ENCODE results near the gene RAD50.
"Not testable (repeated sequence)": the region's sequence is repeated elsewhere in the genome, so short reads cannot be mapped to it uniquely, and the experiment has no call there.

The RAD50 gene

DNA sequence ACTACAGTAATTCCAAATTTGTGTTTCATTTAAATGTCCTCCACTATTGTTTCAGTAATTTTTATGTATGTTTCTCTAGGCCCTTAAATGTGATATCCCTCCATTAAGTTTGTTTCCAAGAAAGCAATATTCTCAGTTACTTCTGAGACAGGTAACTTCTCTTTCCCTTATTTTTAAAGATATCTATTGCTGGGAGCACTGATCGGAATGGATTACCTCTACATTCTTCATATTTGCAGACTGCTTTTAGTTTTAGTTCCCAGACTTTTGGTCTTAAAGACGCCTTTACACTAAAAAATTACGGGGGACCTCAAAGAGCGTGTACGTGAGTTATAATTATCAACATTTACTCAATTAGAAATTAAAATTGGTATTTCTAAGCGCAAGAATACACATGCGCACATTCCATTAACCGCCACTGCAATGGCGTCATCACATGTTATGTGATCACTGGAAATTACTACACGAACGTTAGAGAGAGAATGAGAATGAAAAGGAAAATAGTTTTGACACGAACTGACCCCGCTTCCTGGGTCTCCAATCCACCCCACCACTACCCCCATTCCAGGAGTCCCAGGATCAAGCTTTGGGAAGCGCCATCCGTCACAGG lies 519 bp upstream of the RAD50 start:
- in situ Hi-C loops (cut with HindIII; ENCODE audit: low sequenced_read_pairs) = no loop called here

DNA sequence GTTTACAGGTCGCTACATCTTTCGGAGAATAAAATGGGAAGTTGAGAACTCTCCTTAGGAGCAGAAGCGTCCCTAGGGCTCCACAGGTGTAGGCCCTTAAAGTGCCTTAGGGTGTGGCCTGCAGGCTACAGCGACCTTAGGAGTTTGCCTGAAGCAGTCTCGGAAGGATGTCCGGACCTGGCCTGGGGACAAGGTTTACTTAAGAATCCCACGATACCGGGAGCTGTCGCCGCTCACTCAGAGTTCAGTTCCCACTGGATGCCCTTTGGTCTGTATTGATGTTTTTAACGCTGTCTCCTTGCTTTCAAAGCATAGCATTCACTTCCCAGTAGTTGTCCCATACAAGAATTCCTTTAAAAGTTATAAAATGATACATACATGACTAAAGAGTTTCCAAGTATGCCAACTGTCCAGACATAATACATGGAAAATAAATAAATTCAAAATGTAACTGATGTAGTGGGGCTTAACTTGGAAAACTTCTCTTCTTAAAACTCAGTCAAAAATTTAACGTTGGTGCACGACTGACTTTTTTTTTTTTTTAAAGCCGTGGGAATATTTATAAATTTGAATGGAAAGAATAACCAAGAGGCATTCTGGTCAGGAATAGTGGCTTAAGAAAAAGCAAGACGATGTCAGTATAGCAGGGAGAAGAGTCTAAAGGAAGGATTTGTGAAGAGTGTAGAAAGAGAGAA lies 848 bp downstream of the RAD50 start:
- in situ Hi-C loops (cut with HindIII; ENCODE audit: low sequenced_read_pairs) = no loop called here

DNA sequence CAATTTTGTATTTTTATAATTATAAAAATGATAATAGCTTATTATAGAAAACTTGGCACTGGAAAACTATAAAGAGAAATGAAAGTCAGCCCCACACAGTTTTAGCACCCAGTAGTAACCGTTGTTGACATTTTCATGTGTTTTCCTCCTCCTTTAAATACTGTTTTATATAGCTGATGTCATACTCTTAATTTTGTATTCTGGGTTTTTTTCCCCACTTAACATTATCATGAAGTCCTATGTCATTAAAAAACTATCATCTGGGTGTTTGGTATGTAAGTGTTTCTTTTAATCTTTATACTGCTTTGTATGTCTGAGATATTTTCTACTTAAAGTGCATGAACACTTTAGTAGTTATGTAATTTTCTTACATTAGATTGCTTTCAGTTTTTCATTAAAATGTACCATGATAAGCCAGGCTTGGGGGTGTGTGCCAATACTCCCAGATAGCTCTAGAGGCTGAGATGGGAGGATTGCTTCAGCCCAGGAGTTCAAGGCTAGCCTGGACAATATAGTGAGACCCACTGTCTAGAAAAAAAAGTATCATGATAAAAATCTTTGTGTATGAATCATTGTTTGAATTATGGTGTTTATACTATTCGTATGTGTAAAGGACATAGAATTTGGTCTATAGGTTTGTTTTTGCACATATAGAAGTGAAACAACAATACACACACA lies 2.7 kb downstream of the RAD50 start:
- in situ Hi-C loops (cut with HindIII; ENCODE audit: low sequenced_read_pairs) = no loop called here

DNA sequence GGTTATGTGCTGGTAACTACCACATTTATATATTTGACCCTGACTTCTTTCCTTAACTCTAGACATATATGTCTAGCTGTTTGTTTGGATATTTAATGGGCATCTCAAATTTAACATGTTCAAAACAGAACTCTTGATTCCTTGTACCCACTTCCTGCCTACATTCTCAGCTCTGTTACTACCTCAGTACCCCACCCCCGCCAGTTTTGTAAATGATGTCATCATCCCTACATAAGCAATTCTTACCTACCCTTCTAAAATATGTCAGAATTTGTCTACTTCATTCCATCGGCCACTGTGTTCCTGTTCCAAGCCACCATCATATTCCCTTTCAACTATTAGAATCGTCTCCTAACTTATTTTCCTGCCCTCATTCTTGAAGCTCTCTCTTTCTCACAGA lies 4.8 kb downstream of the RAD50 start:
- in situ Hi-C loops (cut with HindIII; ENCODE audit: low sequenced_read_pairs) = no loop called here

- in situ Hi-C loops (cut with HindIII; ENCODE audit: low sequenced_read_pairs) = not testable (repeated sequence)
These were observed 7.8 kb downstream of the RAD50 start for GRCh38 chr5:132564555-132564954.

GRCh38 chr5:132566657-132567056 lies 9.9 kb downstream of the RAD50 start:
- in situ Hi-C loops (cut with HindIII; ENCODE audit: low sequenced_read_pairs) = no loop called here

DNA sequence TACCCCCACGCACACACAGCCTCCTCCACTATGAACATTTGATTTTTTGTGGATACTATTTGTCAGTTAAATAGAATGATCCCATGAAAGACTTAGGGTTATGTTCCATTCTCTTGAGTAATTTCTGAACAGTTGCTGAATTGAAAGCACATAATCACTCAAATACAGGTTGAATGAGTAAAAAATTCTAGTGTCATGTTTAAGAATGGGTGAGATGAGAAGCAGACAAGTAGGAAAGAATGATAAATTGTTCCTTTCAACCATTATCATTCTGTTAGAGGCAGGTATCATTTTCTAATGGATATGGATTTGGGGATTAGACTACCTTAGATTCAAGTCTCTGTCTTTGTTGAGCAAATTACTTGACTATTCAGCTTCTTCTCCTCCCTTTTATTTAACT lies 19.3 kb downstream of the RAD50 start:
- in situ Hi-C loops (cut with HindIII; ENCODE audit: low sequenced_read_pairs) = no loop called here

GRCh38 chr5:132584560-132584959 lies 27.8 kb downstream of the RAD50 start:
- in situ Hi-C loops (cut with HindIII; ENCODE audit: low sequenced_read_pairs) = loop anchor here (5.0 kb wide), 1 partner anchor 73 kb away; the partner anchor contains the start of gene IL13

- in situ Hi-C loops (cut with HindIII; ENCODE audit: low sequenced_read_pairs) = no loop called here
These were observed 29.3 kb downstream of the RAD50 start for GRCh38 chr5:132586063-132586462.

DNA sequence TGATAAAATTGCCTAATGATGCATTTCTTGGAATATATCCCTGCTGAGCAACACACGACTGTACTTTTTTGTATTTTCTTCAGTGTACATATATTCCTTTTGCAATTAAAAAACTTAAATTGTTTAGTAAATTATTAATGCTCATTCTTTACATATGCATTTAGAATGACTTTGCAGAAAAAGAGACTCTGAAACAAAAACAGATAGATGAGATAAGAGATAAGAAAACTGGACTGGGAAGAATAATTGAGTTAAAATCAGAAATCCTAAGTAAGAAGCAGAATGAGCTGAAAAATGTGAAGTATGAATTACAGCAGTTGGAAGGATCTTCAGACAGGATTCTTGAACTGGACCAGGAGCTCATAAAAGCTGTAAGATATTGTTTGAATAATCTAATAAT lies 32.7 kb downstream of the RAD50 start:
- in situ Hi-C loops (cut with HindIII; ENCODE audit: low sequenced_read_pairs) = no loop called here

- in situ Hi-C loops (cut with HindIII; ENCODE audit: low sequenced_read_pairs) = no loop called here
These were observed 34.4 kb downstream of the RAD50 start for GRCh38 chr5:132591145-132591544.

DNA sequence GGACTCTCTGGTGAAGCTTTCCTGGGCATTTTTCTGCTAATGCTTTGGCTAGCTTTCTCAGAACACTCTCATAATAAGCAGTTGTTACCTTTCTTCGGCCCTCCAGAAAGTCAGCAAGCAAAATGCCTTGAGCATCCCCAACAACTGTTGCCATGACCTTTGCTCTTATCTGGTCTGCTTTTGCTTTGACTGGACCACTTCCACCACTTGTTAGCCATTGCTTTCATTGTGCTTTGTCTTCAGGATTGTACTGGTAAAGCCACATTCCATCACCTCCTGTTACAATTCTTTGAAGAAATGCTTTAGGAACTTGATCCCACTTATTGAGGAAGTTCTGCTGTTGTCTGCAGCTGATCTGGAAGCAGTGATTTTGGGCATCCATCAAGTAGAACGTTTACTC lies 35.7 kb downstream of the RAD50 start:
- in situ Hi-C loops (cut with HindIII; ENCODE audit: low sequenced_read_pairs) = no loop called here

DNA sequence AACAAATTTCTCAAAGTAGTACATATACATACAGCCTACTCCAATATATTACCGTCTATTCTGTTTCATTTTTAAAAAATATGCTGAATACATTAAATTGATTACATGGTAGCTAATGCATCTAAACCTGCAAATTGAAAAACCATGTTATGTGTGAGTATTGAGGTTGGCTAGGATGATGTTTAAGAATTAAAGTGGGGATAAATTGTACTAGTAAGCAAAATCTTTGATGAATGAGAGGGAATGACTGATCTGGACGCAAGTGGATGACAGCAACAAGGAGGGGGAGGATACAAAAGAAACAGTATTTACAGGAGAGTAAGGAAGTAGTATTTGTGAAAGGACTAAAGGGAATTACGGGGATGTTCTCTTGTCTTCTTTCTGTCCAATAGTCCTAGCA lies 37.4 kb downstream of the RAD50 start:
- in situ Hi-C loops (cut with HindIII; ENCODE audit: low sequenced_read_pairs) = no loop called here

DNA sequence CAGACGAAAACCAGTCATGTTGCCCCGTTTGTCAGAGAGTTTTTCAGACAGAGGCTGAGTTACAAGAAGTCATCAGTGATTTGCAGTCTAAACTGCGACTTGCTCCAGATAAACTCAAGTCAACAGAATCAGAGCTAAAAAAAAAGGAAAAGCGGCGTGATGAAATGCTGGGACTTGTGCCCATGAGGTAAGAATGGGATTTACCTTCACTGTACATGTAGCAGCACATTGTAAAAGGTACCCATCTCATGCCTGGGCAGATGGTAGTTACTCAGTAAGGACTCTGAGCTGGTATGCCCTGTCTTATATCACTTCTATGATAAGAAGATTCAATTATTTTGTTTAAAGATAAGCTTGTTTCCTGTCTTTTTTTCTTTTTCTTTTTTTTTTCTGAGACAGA lies 38.8 kb downstream of the RAD50 start:
- in situ Hi-C loops (cut with HindIII; ENCODE audit: low sequenced_read_pairs) = no loop called here

GRCh38 chr5:132601071-132601728 lies 44.4 kb downstream of the RAD50 start:
- in situ Hi-C loops (cut with HindIII; ENCODE audit: low sequenced_read_pairs) = no loop called here

DNA sequence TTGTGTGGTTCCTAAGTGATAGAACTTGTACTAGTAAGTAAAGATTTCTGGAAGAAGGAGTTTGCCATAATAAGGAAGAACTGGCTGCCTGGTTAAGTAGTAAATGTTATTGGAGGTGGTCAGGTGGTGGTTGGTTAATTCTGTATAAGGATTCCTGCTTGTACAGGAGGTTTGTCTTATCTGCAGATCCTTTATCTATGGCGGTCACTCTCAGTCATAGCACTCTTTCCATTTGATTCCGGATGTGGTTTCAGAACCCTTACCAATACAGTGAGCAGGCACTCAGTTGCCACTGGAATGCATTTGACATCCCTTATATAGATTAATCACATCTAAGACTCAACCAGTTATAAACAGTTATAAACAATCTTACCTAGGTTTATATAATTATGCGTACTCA lies 50.3 kb downstream of the RAD50 start:
- in situ Hi-C loops (cut with HindIII; ENCODE audit: low sequenced_read_pairs) = no loop called here

DNA sequence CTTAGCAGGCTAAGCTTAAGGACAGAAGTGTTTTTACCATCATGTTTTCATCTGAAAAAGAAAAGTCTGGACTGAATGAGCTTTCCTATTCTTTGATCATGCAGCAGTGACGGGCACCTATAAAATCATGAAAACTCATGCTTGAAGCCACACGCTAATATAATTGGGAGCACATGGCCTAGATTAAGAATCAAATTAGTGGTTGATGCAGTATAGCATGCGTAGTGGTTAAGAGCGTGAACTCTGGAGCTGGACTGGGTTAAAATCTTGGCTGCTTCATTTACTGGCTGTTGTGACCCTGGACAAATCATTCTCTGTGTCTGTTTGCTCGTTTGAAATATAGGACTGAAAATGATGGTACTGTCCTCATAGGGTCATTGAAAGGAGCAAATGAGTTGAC lies 51.3 kb downstream of the RAD50 start:
- in situ Hi-C loops (cut with HindIII; ENCODE audit: low sequenced_read_pairs) = no loop called here

- in situ Hi-C loops (cut with HindIII; ENCODE audit: low sequenced_read_pairs) = no loop called here
These were observed 55.2 kb downstream of the RAD50 start for GRCh38 chr5:132611965-132612364.

- in situ Hi-C loops (cut with HindIII; ENCODE audit: low sequenced_read_pairs) = no loop called here
These were observed 56.1 kb downstream of the RAD50 start for GRCh38 chr5:132612846-132613245.

GRCh38 chr5:132621699-132622098 lies 64.9 kb downstream of the RAD50 start:
- in situ Hi-C loops (cut with HindIII; ENCODE audit: low sequenced_read_pairs) = no loop called here

DNA sequence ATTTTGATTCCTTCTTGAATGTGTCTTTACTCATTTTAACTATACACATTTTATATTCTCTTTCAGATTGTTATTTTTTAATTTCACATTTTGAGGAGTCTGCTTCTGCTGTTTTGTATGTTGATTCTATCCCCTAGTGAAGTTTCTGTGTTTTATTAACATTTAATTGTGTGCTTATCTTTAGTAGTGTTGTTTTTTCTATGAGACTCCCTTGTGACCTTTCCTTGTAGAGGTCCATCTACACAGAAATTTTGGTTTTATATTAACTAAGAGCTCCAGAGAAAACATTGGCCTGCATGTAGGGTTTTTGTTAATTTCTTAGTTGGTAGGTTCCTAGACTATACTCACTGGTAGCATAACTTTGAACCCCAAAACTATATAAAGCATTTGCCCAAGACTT lies 65.8 kb downstream of the RAD50 start:
- in situ Hi-C loops (cut with HindIII; ENCODE audit: low sequenced_read_pairs) = no loop called here

- in situ Hi-C loops (cut with HindIII; ENCODE audit: low sequenced_read_pairs) = no loop called here
These were observed 70.7 kb downstream of the RAD50 start for GRCh38 chr5:132627470-132627869.
